Neuronal stem cell (in vitro differentiated cells): ENCODE measurements around the gene COX7B2.

Experiments
- DNase-seq: peaks from one replicate; pipeline ENCODE4 v3.0.0-alpha.2; 2013; ENCODE audit warnings: low spot score
- H2AFZ ChIP-seq: one replicate; pipeline ENCODE4 v1.6.1; 2013; ENCODE audit warnings: mild to moderate bottlenecking, low read length, inconsistent platforms
- H2AK5ac ChIP-seq: 2 replicates; pipeline ENCODE4 v1.6.1; 2013; ENCODE audit warnings: low read depth, mild to moderate bottlenecking, inconsistent platforms, low read length, moderate library complexity, mixed read lengths
- H2BK120ac ChIP-seq: 2 replicates; pipeline ENCODE4 v1.6.1; 2013; ENCODE audit warnings: low read depth, mild to moderate bottlenecking, inconsistent platforms, low read length, moderate library complexity, mixed read lengths
- H2BK12ac ChIP-seq: one replicate; pipeline ENCODE4 v1.6.1; 2013; ENCODE audit warnings: low read length, inconsistent platforms
- H2BK15ac ChIP-seq: 2 replicates; pipeline ENCODE4 v1.6.1; 2013; ENCODE audit warnings: mild to moderate bottlenecking, low read length, inconsistent platforms, mixed read lengths
- H2BK5ac ChIP-seq: one replicate; pipeline ENCODE4 v1.6.1; 2013; ENCODE audit warnings: inconsistent platforms, mild to moderate bottlenecking, low read length, moderate library complexity
- H3K14ac ChIP-seq: one replicate; pipeline ENCODE4 v1.6.1; 2013; ENCODE audit warnings: low read length, inconsistent platforms
- H3K18ac ChIP-seq: 2 replicates; pipeline ENCODE4 v1.6.1; 2013; ENCODE audit warnings: low read length, inconsistent platforms
- H3K23ac ChIP-seq: 2 replicates; pipeline ENCODE4 v1.6.1; 2013; ENCODE audit warnings: low read depth, mild to moderate bottlenecking, mixed read lengths, low read length, inconsistent platforms; ENCODE audit not compliant: poor library complexity
- H3K27ac ChIP-seq: replicated peaks from 3 replicates; pipeline ENCODE4 v1.5.1; 2013; ENCODE audit warnings: low read length, inconsistent platforms
- H3K27me3 ChIP-seq, 3 experiments: 2 replicates each; pipeline ENCODE4 v1.6.1; 2013; ENCODE audit warnings: low read length in 3 of 3, mild to moderate bottlenecking in 2 of 3, inconsistent platforms in 1 of 3, low read depth in 1 of 3, mixed read lengths in 1 of 3, moderate library complexity in 1 of 3; ENCODE audit not compliant: control insufficient read depth in 3 of 3, insufficient read depth in 3 of 3
- H3K36me3 ChIP-seq, 2 donors: replicated peaks in 1 of 2; 2 replicates each; pipeline ENCODE4 v1.6.1; 2013; ENCODE audit warnings: low read length in 2 of 2; ENCODE audit not compliant: control insufficient read depth in 2 of 2, insufficient read depth in 2 of 2
- H3K4ac ChIP-seq: 2 replicates; pipeline ENCODE4 v1.6.1; 2013; ENCODE audit warnings: inconsistent platforms, mild to moderate bottlenecking, low read length, moderate library complexity
- H3K4me1 ChIP-seq, 2 donors: 1 replicate in 1 of 2; 2 replicates in 1 of 2; pipeline ENCODE4 v1.6.1; 2013; ENCODE audit warnings: low read length in 2 of 2, low read depth in 1 of 2; ENCODE audit not compliant: control insufficient read depth in 2 of 2, insufficient read depth in 1 of 2
- H3K4me2 ChIP-seq: one replicate; pipeline ENCODE4 v1.6.1; 2013; ENCODE audit warnings: mild to moderate bottlenecking, low read length, inconsistent platforms; ENCODE audit not compliant: insufficient read depth, poor library complexity, severe bottlenecking
- H3K4me3 ChIP-seq, 2 donors: 2 replicates each; pipeline ENCODE4 v1.5.1; 2013; ENCODE audit warnings: low read length in 2 of 2, mild to moderate bottlenecking in 2 of 2, inconsistent platforms in 1 of 2, moderate library complexity in 1 of 2
- H3K79me1 ChIP-seq: one replicate; pipeline ENCODE4 v1.6.1; 2013; ENCODE audit warnings: low read depth, mild to moderate bottlenecking, inconsistent platforms, low read length, moderate library complexity
- H3K9ac ChIP-seq: one replicate; pipeline ENCODE4 v1.6.1; 2013; ENCODE audit warnings: mild to moderate bottlenecking, low read depth, low read length, inconsistent platforms; ENCODE audit not compliant: poor library complexity
- H3K9me3 ChIP-seq, 2 donors: replicated peaks in 1 of 2; 2 replicates each; pipeline versions ENCODE3 to v1.6.1; 2013; ENCODE audit warnings: low read length in 2 of 2, mild to moderate bottlenecking in 2 of 2, inconsistent platforms in 1 of 2, low read depth in 1 of 2, mixed read lengths in 1 of 2, moderate library complexity in 1 of 2; ENCODE audit not compliant: control insufficient read depth in 2 of 2, insufficient read depth in 1 of 2
- H4K8ac ChIP-seq: one replicate; pipeline ENCODE4 v1.6.1; 2013; ENCODE audit warnings: low read depth, mild to moderate bottlenecking, inconsistent platforms, low read length, moderate library complexity
- H4K91ac ChIP-seq: one replicate; pipeline ENCODE4 v1.6.1; 2013; ENCODE audit warnings: low read length, low read depth, mild to moderate bottlenecking, inconsistent platforms; ENCODE audit not compliant: poor library complexity
- WGBS, 2 donors: extraction: QIAGEN DNeasy Blood & Tissue Kit; methylation state at CpG; one replicate each; pipeline ENCODE4 v1.1.7; 2013; ENCODE audit warnings: missing lambda C conversion rate in 2 of 2, mixed read lengths in 1 of 2; ENCODE audit not compliant: insufficient read length in 2 of 2, insufficient replicate concordance in 1 of 2; ENCODE audit errors: extremely low coverage in 2 of 2; 5-methylcytosine and 5-hydroxymethylcytosine counted together

COX7B2 gene

DNA sequence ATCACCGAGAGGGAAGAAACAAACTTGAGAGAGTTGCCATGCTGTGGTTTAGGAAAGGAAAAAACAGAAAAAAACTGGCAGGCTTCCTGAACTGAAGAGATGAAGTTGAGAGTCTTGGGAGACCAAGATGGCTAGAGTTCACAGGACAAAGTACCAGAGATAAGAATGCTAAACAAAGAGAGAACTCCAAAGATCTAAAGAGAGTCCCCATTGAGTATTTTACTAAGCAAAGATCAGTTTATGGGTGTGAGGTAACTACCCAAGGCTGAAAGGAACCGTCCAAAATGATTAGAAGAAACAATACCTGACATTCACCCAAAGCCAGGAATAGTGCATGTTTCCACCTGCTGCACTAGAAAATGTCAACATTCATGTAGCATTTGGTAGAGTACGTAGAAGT lies 21.8 kb upstream of the COX7B2 start:
- H3K14ac ChIP-seq, result no peak overlapping the region
- no peak overlapping the region for H3K4me3 ChIP-seq
- H2BK120ac ChIP-seq, result no peak overlapping the region
- DNase-seq, result no peak
- H3K27me3 ChIP-seq, result no peaks in the 10 kb centered on the region
- H3K18ac ChIP-seq, result no peak overlapping the region
- no peak overlapping the region for H3K27ac ChIP-seq
- no peak overlapping the region for H2BK5ac ChIP-seq
- no peaks in the 10 kb centered on the region for H3K9me3 ChIP-seq
- no peaks in the 10 kb centered on the region for H3K36me3 ChIP-seq
- H3K4ac ChIP-seq, result no peak overlapping the region
- H3K4me2 ChIP-seq, result no peak overlapping the region
- no peaks in the 10 kb centered on the region for H3K79me1 ChIP-seq
- no peak overlapping the region for H2BK12ac ChIP-seq
- H4K91ac ChIP-seq, result no peak overlapping the region
- no peaks in the 10 kb centered on the region for H3K4me1 ChIP-seq
- H2BK15ac ChIP-seq, result no peak overlapping the region
- no peak overlapping the region for H3K9ac ChIP-seq
- no CpG with 5 or more reads among the region's 3 CpGs for WGBS, 2 donors
- no peak overlapping the region for H2AFZ ChIP-seq
- H4K8ac ChIP-seq, result no peak overlapping the region
- H3K23ac ChIP-seq, result no peak overlapping the region
- H2AK5ac ChIP-seq, result no peak overlapping the region

- H3K14ac ChIP-seq, result no peak overlapping the region
- no peak overlapping the region for H3K4ac ChIP-seq
- no peak overlapping the region for H2BK5ac ChIP-seq
- H4K8ac ChIP-seq, result no peak overlapping the region
- H3K9ac ChIP-seq, result no peak overlapping the region
- H3K23ac ChIP-seq, result no peak overlapping the region
- no peaks in the 10 kb centered on the region for H3K9me3 ChIP-seq
- no peak overlapping the region for H2AK5ac ChIP-seq
- no peaks in the 10 kb centered on the region for H3K36me3 ChIP-seq
- no peak overlapping the region for H2BK15ac ChIP-seq
- H3K4me3 ChIP-seq, result no peak overlapping the region
- H3K18ac ChIP-seq, result no peak overlapping the region
- no peaks in the 10 kb centered on the region for H3K27me3 ChIP-seq
- no peak overlapping the region for H3K4me2 ChIP-seq
- H3K4me1 ChIP-seq, result peaks cover 0 to 2% of the 10 kb centered on the region in 2 donors
- no peak overlapping the region for H2BK12ac ChIP-seq
- H3K79me1 ChIP-seq, result no peaks in the 10 kb centered on the region
- no peak for DNase-seq
- no peak overlapping the region for H2AFZ ChIP-seq
- no peak overlapping the region for H4K91ac ChIP-seq
- no peak overlapping the region for H2BK120ac ChIP-seq
- no peak overlapping the region for H3K27ac ChIP-seq
Measured at GRCh38 chr4:46927201-46927600, 18.2 kb upstream of the COX7B2 start.

GRCh38 chr4:46924789-46925529 lies 15.9 kb upstream of the COX7B2 start:
- Histone ChIP-seq H3K14ac (no peak overlapping the region), H3K27ac (no peak overlapping the region), H4K91ac (no peak overlapping the region), H3K4me1 (peaks cover 0 to 2% of the 10 kb centered on the region in 2 donors), H2AK5ac (no peak overlapping the region), H3K36me3 (no peaks in the 10 kb centered on the region), H2AFZ (no peak overlapping the region), H4K8ac (no peak overlapping the region), H3K4me2 (no peak overlapping the region), H3K9ac (no peak overlapping the region), H2BK5ac (no peak overlapping the region), H2BK12ac (no peak overlapping the region), H3K27me3 (no peaks in the 10 kb centered on the region), H3K4me3 (no peak overlapping the region), H2BK15ac (no peak overlapping the region), H3K18ac (no peak overlapping the region), H2BK120ac (no peak overlapping the region), H3K4ac (no peak overlapping the region), H3K23ac (no peak overlapping the region), H3K79me1 (no peaks in the 10 kb centered on the region), H3K9me3 (no peaks in the 10 kb centered on the region)
- DNase-seq, result no peak

GRCh38 chr4:46922205-46922604 lies 13.2 kb upstream of the COX7B2 start:
- H3K4ac ChIP-seq, result no peak overlapping the region
- H3K36me3 ChIP-seq, result no peaks in the 10 kb centered on the region
- H3K23ac ChIP-seq, result no peak overlapping the region
- H2BK5ac ChIP-seq, result no peak overlapping the region
- H2BK15ac ChIP-seq, result no peak overlapping the region
- H3K14ac ChIP-seq, result no peak overlapping the region
- no peak overlapping the region for H3K4me2 ChIP-seq
- no peaks in the 10 kb centered on the region for H3K79me1 ChIP-seq
- H3K9me3 ChIP-seq, result no peaks in the 10 kb centered on the region
- H3K27ac ChIP-seq, result no peak overlapping the region
- H3K4me1 ChIP-seq, result peaks cover 0 to 2% of the 10 kb centered on the region in 2 donors
- no peak overlapping the region for H4K91ac ChIP-seq
- WGBS, 2 donors, result no CpG with 5 or more reads among the region's 3 CpGs
- no peak for DNase-seq
- H4K8ac ChIP-seq, result no peak overlapping the region
- no peak overlapping the region for H2AFZ ChIP-seq
- H3K9ac ChIP-seq, result no peak overlapping the region
- H2BK120ac ChIP-seq, result no peak overlapping the region
- no peaks in the 10 kb centered on the region for H3K27me3 ChIP-seq
- H3K18ac ChIP-seq, result no peak overlapping the region
- no peak overlapping the region for H3K4me3 ChIP-seq
- no peak overlapping the region for H2AK5ac ChIP-seq
- H2BK12ac ChIP-seq, result no peak overlapping the region
